Liver (tissue), 9 donors: ENCODE results near the gene CHAC1. TPM values are rescaled to one million over a fixed set of nuclear protein-coding genes. Genes with fewer than 3 reads are reported as not detected.

Source experiments
- DNase-seq: peaks from one replicate; pipeline ENCODE4 v3.0.0-alpha.2; 2017; ENCODE audit warnings: low spot score
- H3K27ac ChIP-seq, 2 donors: one replicate each; pipeline ENCODE4 v1.7.0; 2013; ENCODE audit warnings: inconsistent platforms in 2 of 2, low read length in 2 of 2, control low read depth in 1 of 2, low read depth in 1 of 2, mild to moderate bottlenecking in 1 of 2
- H3K27me3 ChIP-seq, 4 donors: one replicate each; pipeline versions ENCODE4 v1.6.1 to v1.7.0; 2013; ENCODE audit warnings: low read length in 3 of 4, inconsistent platforms in 1 of 4, mild to moderate bottlenecking in 1 of 4, moderate library complexity in 1 of 4; ENCODE audit not compliant: control insufficient read depth in 4 of 4, insufficient read depth in 4 of 4
- H3K36me3 ChIP-seq, 4 donors: one replicate each; pipeline versions ENCODE4 v1.6.1 to v1.7.0; 2013; ENCODE audit warnings: low read length in 3 of 4, mild to moderate bottlenecking in 3 of 4, low read depth in 1 of 4, moderate library complexity in 1 of 4; ENCODE audit not compliant: control insufficient read depth in 4 of 4, insufficient read depth in 3 of 4
- H3K4me1 ChIP-seq, 4 donors: one replicate each; pipeline versions ENCODE4 v1.6.1 to v1.7.0; 2013; ENCODE audit warnings: low read length in 3 of 4, mild to moderate bottlenecking in 3 of 4, moderate library complexity in 1 of 4; ENCODE audit not compliant: control insufficient read depth in 4 of 4, insufficient read depth in 4 of 4
- H3K4me3 ChIP-seq, 3 donors: one replicate each; pipeline versions ENCODE4 v1.6.1 to v1.7.0; 2013; ENCODE audit warnings: low read length in 3 of 3, control low read depth in 1 of 3, low read depth in 1 of 3, mild to moderate bottlenecking in 1 of 3
- H3K9ac ChIP-seq, 2 donors: one replicate each; pipeline ENCODE4 v1.7.0; 2013; ENCODE audit warnings: low read length in 2 of 2, mild to moderate bottlenecking in 2 of 2, moderate library complexity in 2 of 2, control low read depth in 1 of 2, low read depth in 1 of 2
- H3K9me3 ChIP-seq, 4 donors: one replicate each; pipeline versions ENCODE4 v1.6.1 to v1.7.0; 2013; ENCODE audit warnings: low read length in 3 of 4; ENCODE audit not compliant: control insufficient read depth in 4 of 4
- EGR1 ChIP-seq, 2 donors: IDR thresholded peaks; 2 replicates each; pipeline ENCODE4 v1.6.1; 2016 to 2018; ENCODE audit warnings: antibody characterized with exemption in 2 of 2, low read depth in 2 of 2
- FOXA1 ChIP-seq: IDR thresholded peaks from 2 replicates; pipeline ENCODE4 v1.6.1; 2016; ENCODE audit warnings: antibody characterized with exemption
- FOXA2 ChIP-seq: IDR thresholded peaks from 2 replicates; pipeline ENCODE4 v1.6.1; 2016; ENCODE audit warnings: antibody characterized with exemption
- GABPA ChIP-seq, 2 donors: IDR thresholded peaks in 1 of 2; conservative IDR thresholded peaks in 1 of 2; 2 replicates each; pipeline ENCODE4 v1.6.1; 2016; ENCODE audit warnings: antibody characterized with exemption in 2 of 2, mild to moderate bottlenecking in 1 of 2, moderate library complexity in 1 of 2
- HNF4G ChIP-seq: IDR thresholded peaks from 2 replicates; pipeline ENCODE4 v1.6.1; 2016; ENCODE audit warnings: antibody characterized with exemption
- JUND ChIP-seq, 2 donors: IDR thresholded peaks; 2 replicates each; pipeline ENCODE4 v1.6.1; 2016; ENCODE audit warnings: antibody characterized with exemption in 2 of 2
- NR2F2 ChIP-seq: IDR thresholded peaks from 2 replicates; pipeline ENCODE4 v1.6.1; 2016; ENCODE audit warnings: antibody characterized with exemption
- RAD21 ChIP-seq, 2 donors: IDR thresholded peaks; 2 replicates each; pipeline ENCODE4 v1.6.1; 2016; ENCODE audit warnings: antibody characterized with exemption in 2 of 2, mild to moderate bottlenecking in 2 of 2
- RXRA ChIP-seq, 2 donors: IDR thresholded peaks; 2 replicates each; pipeline ENCODE4 v1.6.1; 2017 to 2018; ENCODE audit warnings: antibody characterized with exemption in 2 of 2, mild to moderate bottlenecking in 1 of 2
- TAF1 ChIP-seq: conservative IDR thresholded peaks from 2 replicates; pipeline ENCODE4 v1.6.1; 2016; ENCODE audit warnings: antibody characterized with exemption, mild to moderate bottlenecking
- YY1 ChIP-seq: IDR thresholded peaks from 2 replicates; pipeline ENCODE4 v1.6.1; 2016; ENCODE audit warnings: antibody characterized with exemption, mild to moderate bottlenecking
- WGBS: extraction: QIAGEN DNeasy Blood & Tissue Kit; methylation state at CpG from one replicate; pipeline ENCODE4 v1.1.7; 2013; 5-methylcytosine and 5-hydroxymethylcytosine counted together
- polyA plus RNA-seq, 2 donors: library from polyadenylated mRNA; stranded (reverse) in 1 of 2; unstranded in 1 of 2; fragments of 200-250 nt in 1 of 2; fragments of >200 nt in 1 of 2; fragmentation: Nextera tagmentation in 1 of 2; extraction: Ambion mirVana in 1 of 2; gene quantifications; one replicate each; pipeline versions ENCODE4 v1.2.1 to v1.2.3, GENCODE V29; 2013 to 2015
- total RNA-seq, 2 donors: library from RNA; depleted of rRNA; stranded (reverse); fragments of >200 nt; gene quantifications; one replicate each; pipeline ENCODE4 v1.2.3, GENCODE V29; 2014
- TF ChIP-seq, protein P1 (sequence below): IDR thresholded peaks from 2 replicates; pipeline ENCODE4 v1.6.1; 2016; ENCODE audit warnings: antibody characterized with exemption, mild to moderate bottlenecking
- TF ChIP-seq, protein P2 (sequence below): IDR thresholded peaks from 2 replicates; pipeline ENCODE4 v1.6.1; 2016; ENCODE audit warnings: antibody characterized with exemption
- TF ChIP-seq, protein P3 (sequence below): IDR thresholded peaks from 2 replicates; pipeline ENCODE4 v1.6.1; 2016; ENCODE audit warnings: antibody characterized with exemption
- TF ChIP-seq, protein P4 (sequence below): IDR thresholded peaks from 2 replicates; pipeline ENCODE4 v1.6.1; 2016; ENCODE audit warnings: antibody characterized with exemption
- TF ChIP-seq, protein P5 (sequence below): fragments of 150-350 bp; IDR thresholded peaks from 2 replicates; pipeline ENCODE4 v1.5.1; 2017; ENCODE audit warnings: improper control_type of control experiment, low read depth, low read length; ENCODE audit not compliant: missing input control
- donor health status: healthy.
- donor health status: healthy.
- donor health status: healthy.
- donor health status: healthy.
- donor health status: healthy.

CHAC1 gene
- total and polyA plus RNA-seq, 4 donors, result 0.19 to 3.5 (median 1.1) TPM

DNA sequence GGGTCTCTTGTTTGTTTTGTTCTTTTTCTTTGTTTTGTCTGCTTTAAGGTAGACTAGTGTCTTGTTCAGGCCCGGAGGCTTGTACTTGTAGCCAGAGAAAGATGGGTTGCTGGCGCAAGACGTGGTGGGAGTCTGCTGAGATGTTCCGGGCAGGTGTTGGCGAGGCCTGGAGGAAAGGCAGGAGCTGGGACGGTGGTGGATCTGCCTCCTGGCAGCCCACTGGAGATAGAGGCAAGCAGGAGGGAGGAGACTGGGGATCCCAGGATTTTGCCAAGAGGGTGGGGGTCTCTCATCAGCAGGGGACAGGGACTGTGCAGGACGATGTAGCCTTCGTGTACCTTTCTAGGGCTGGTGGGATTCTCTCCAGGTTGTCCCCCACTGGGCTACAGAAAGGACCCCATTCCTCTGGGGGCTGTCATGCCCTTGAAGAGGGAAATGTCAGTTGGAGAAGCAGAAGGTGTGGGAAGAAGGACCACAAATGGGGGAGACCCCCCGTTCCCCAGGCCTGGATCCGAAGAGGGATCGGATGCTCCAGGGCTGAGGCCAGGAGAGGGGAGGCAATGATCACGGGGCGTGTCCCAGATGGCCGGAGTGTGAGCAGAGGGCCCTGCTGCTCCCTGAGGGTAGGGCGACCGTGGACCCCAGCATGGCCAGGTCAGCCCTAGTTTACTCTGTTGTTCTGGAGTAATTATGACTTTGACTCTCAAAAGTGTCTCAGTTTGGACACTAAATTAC is 7.0 kb downstream of the CHAC1 start:
- no peak overlapping the region for H3K27ac ChIP-seq
- no peak overlapping the region for H3K4me3 ChIP-seq
- H3K9ac ChIP-seq, result no peak overlapping the region
- TF ChIP-seq, protein P1, sequence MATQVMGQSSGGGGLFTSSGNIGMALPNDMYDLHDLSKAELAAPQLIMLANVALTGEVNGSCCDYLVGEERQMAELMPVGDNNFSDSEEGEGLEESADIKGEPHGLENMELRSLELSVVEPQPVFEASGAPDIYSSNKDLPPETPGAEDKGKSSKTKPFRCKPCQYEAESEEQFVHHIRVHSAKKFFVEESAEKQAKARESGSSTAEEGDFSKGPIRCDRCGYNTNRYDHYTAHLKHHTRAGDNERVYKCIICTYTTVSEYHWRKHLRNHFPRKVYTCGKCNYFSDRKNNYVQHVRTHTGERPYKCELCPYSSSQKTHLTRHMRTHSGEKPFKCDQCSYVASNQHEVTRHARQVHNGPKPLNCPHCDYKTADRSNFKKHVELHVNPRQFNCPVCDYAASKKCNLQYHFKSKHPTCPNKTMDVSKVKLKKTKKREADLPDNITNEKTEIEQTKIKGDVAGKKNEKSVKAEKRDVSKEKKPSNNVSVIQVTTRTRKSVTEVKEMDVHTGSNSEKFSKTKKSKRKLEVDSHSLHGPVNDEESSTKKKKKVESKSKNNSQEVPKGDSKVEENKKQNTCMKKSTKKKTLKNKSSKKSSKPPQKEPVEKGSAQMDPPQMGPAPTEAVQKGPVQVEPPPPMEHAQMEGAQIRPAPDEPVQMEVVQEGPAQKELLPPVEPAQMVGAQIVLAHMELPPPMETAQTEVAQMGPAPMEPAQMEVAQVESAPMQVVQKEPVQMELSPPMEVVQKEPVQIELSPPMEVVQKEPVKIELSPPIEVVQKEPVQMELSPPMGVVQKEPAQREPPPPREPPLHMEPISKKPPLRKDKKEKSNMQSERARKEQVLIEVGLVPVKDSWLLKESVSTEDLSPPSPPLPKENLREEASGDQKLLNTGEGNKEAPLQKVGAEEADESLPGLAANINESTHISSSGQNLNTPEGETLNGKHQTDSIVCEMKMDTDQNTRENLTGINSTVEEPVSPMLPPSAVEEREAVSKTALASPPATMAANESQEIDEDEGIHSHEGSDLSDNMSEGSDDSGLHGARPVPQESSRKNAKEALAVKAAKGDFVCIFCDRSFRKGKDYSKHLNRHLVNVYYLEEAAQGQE, result no peak
- TF ChIP-seq, protein P2, sequence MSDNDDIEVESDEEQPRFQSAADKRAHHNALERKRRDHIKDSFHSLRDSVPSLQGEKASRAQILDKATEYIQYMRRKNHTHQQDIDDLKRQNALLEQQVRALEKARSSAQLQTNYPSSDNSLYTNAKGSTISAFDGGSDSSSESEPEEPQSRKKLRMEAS, result no peak
- no peak for TF ChIP-seq YY1
- TF ChIP-seq, protein P3, sequence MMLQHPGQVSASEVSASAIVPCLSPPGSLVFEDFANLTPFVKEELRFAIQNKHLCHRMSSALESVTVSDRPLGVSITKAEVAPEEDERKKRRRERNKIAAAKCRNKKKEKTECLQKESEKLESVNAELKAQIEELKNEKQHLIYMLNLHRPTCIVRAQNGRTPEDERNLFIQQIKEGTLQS, result no peak
- TF ChIP-seq, protein P4, sequence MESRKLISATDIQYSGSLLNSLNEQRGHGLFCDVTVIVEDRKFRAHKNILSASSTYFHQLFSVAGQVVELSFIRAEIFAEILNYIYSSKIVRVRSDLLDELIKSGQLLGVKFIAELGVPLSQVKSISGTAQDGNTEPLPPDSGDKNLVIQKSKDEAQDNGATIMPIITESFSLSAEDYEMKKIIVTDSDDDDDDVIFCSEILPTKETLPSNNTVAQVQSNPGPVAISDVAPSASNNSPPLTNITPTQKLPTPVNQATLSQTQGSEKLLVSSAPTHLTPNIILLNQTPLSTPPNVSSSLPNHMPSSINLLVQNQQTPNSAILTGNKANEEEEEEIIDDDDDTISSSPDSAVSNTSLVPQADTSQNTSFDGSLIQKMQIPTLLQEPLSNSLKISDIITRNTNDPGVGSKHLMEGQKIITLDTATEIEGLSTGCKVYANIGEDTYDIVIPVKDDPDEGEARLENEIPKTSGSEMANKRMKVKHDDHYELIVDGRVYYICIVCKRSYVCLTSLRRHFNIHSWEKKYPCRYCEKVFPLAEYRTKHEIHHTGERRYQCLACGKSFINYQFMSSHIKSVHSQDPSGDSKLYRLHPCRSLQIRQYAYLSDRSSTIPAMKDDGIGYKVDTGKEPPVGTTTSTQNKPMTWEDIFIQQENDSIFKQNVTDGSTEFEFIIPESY, result no peak
- TF ChIP-seq JUND (IDR thresholded peaks at IDR 0.05), result no peak
- no peak for TF ChIP-seq HNF4G
- no peak for TF ChIP-seq TAF1
- no peak for TF ChIP-seq RXRA (IDR thresholded peaks at IDR 0.05)
- H3K36me3 ChIP-seq, result no peaks in the 10 kb centered on the region
- no peaks in the 10 kb centered on the region for H3K4me1 ChIP-seq
- WGBS, result 91% methylated on average over 16 of the region's 16 CpGs
- no peaks in the 10 kb centered on the region for H3K27me3 ChIP-seq
- DNase-seq, result no peak
- H3K9me3 ChIP-seq, result no peaks in the 10 kb centered on the region

DNA sequence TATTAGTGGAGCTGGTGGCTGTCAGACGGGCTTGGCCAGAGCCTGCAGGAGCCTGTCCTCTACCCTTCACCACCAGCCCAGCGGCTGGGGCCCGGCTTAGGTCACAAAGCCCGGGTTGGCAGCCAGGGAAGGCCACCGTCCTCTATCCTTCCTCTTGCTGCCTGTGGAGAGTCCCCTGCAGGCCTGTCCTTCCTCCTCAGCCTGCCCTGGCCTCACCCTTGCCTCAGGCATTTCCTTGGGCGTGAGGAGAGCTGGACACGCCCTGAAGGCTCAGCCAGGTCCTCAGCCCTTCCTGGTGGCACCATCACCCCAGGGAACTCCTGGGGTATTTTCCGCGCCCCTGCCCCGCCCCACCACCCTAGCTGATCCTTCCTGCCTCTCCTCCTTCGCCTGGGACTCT is 7.7 kb downstream of the CHAC1 start:
- Histone ChIP-seq H3K36me3 (no peaks in the 10 kb centered on the region), H3K9me3 (no peaks in the 10 kb centered on the region), H3K4me3 (no peak overlapping the region), H3K4me1 (peaks cover under 1 to 2% (median under 1%) of the 10 kb centered on the region in 4 donors), H3K27ac (no peak overlapping the region), H3K9ac (no peak overlapping the region), H3K27me3 (no peaks in the 10 kb centered on the region)
- 80% methylated on average over 11 of the region's 11 CpGs for WGBS
- DNase-seq, result no peak
- no peak for TF ChIP-seq YY1
- TF ChIP-seq JUND (IDR thresholded peaks at IDR 0.05), result no peak
- TF ChIP-seq EGR1 (IDR thresholded peaks at IDR 0.05; ENCODE audit: low read depth in 2 of 2), result no peak
- TF ChIP-seq RXRA (IDR thresholded peaks at IDR 0.05), result no peak
- TF ChIP-seq FOXA1, result no peak
- no peak for TF ChIP-seq TAF1
- TF ChIP-seq, protein P3, result no peak
- TF ChIP-seq NR2F2, result no peak
- TF ChIP-seq, protein P1, result no peak
- TF ChIP-seq, protein P4, result no peak
- TF ChIP-seq GABPA (IDR thresholded peaks at IDR 0.05 in 1 of 2, conservative IDR thresholded peaks at IDR 0.05 in 1 of 2), result no peak
- TF ChIP-seq, protein P2, result no peak
- TF ChIP-seq FOXA2, result no peak
- no peak for TF ChIP-seq RAD21 (IDR thresholded peaks at IDR 0.05)
- TF ChIP-seq, protein P5, sequence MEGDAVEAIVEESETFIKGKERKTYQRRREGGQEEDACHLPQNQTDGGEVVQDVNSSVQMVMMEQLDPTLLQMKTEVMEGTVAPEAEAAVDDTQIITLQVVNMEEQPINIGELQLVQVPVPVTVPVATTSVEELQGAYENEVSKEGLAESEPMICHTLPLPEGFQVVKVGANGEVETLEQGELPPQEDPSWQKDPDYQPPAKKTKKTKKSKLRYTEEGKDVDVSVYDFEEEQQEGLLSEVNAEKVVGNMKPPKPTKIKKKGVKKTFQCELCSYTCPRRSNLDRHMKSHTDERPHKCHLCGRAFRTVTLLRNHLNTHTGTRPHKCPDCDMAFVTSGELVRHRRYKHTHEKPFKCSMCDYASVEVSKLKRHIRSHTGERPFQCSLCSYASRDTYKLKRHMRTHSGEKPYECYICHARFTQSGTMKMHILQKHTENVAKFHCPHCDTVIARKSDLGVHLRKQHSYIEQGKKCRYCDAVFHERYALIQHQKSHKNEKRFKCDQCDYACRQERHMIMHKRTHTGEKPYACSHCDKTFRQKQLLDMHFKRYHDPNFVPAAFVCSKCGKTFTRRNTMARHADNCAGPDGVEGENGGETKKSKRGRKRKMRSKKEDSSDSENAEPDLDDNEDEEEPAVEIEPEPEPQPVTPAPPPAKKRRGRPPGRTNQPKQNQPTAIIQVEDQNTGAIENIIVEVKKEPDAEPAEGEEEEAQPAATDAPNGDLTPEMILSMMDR, result no peak
